HepG2 (cell line): Measurements from ENCODE around the gene DIMT1. TPM values are rescaled to one million over a fixed set of nuclear protein-coding genes. Genes with fewer than 3 reads are reported as not detected.

Source experiments
- ATAC-seq: fragments of 200-7000 bp; cut with Tn5 transposase; 3 replicates; pipeline ENCODE4 v1.9.1; 2020; ENCODE audit warnings: mild to moderate bottlenecking, moderate library complexity
- BruUV-seq: library from RNA; stranded (reverse); fragments of 400-500 nt; replicated peaks from 2 replicates; lab custom pipeline; 2021; lab: Mats Ljungman, UMichigan
- CTCF ChIA-PET: fragments of 300-600 bp; formaldehyde crosslinking; extraction: SDS; loops from one replicate; lab custom pipeline; 2021; ENCODE audit warnings: low total read pairs, inconsistent platforms, low intra/inter-chr PET ratio; lab: Yijun Ruan, JAX
- POLR2A ChIA-PET: fragments of 350-600 bp; sonication (Branson Sonifier 250); formaldehyde crosslinking; loops from one replicate; lab custom pipeline; 2020; ENCODE audit warnings: antibody characterized with exemption, inconsistent platforms; lab: Yijun Ruan, JAX
- DNase-seq: peaks from one replicate; pipeline ENCODE4 v3.0.0-alpha.2; 2015; ENCODE audit warnings: low spot score
- FAIRE-seq: peaks from 3 replicates; lab custom pipeline; 2011; peaks lifted over from hg19 to GRCh38; lab: Jason Lieb, UNC
- H2AFZ ChIP-seq: one replicate; pipeline ENCODE4 v1.6.1; 2011; ENCODE audit warnings: low read length, inconsistent platforms
- H3K27ac ChIP-seq: fragments of 300-600 bp; 3 replicates; pipeline ENCODE4 v1.8.0; 2011; ENCODE audit warnings: mixed run types, mild to moderate bottlenecking, mixed read lengths, low read length, inconsistent platforms; ENCODE audit not compliant: insufficient read depth; ENCODE audit errors: extremely low read length
- H3K27me3 ChIP-seq, 2 experiments: fragments of 200-600 bp in 1 of 2; 2 replicates in 1 of 2; 3 replicates in 1 of 2; pipeline versions ENCODE4 v1.6.0 to v1.8.0; 2011; ENCODE audit warnings: low read length in 2 of 2, mild to moderate bottlenecking in 2 of 2, moderate library complexity in 2 of 2, inconsistent platforms in 1 of 2; ENCODE audit not compliant: insufficient read depth in 2 of 2, control insufficient read depth in 1 of 2
- H3K36me3 ChIP-seq, 2 experiments: fragments of 200-600 bp in 1 of 2; replicated peaks in 1 of 2; 2 replicates in 1 of 2; 3 replicates in 1 of 2; pipeline versions ENCODE4 v1.5.1 to v1.8.0; 2011; ENCODE audit warnings: low read length in 2 of 2, inconsistent platforms in 1 of 2; ENCODE audit not compliant: insufficient read depth in 2 of 2, control insufficient read depth in 1 of 2
- H3K4me1 ChIP-seq: 2 replicates; pipeline ENCODE4 v1.5.1; 2012; ENCODE audit warnings: low read length, inconsistent platforms; ENCODE audit not compliant: insufficient read depth
- H3K4me2 ChIP-seq: 2 replicates; pipeline ENCODE4 v1.6.0; 2011; ENCODE audit warnings: low read depth, low read length, inconsistent platforms
- H3K4me3 ChIP-seq, 3 experiments: fragments of 200-600 bp in 1 of 3; sonication (generic), shearing (Covaris generic) in 1 of 3; replicated peaks in 1 of 3; 2 replicates each; pipeline ENCODE4 v1.5.1; 2011 to 2016; ENCODE audit warnings: low read length in 3 of 3, inconsistent platforms in 2 of 3, low read depth in 2 of 3, mild to moderate bottlenecking in 2 of 3, control low read depth in 1 of 3, mixed read lengths in 1 of 3; ENCODE audit not compliant: insufficient read depth in 1 of 3
- H3K79me2 ChIP-seq: one replicate; pipeline ENCODE4 v1.6.1; 2011; ENCODE audit warnings: low read length, inconsistent platforms; ENCODE audit not compliant: insufficient read depth
- H3K9ac ChIP-seq: 2 replicates; pipeline ENCODE4 v1.6.0; 2011; ENCODE audit warnings: mild to moderate bottlenecking, low read depth, low read length, inconsistent platforms; ENCODE audit not compliant: insufficient read depth
- H3K9me3 ChIP-seq: 2 replicates; pipeline ENCODE4 v1.5.1; 2012; ENCODE audit warnings: mild to moderate bottlenecking, low read length
- H4K20me1 ChIP-seq: 2 replicates; pipeline ENCODE4 v1.6.0; 2011; ENCODE audit warnings: inconsistent platforms, mild to moderate bottlenecking, low read length, moderate library complexity; ENCODE audit not compliant: insufficient read depth
- JUND ChIP-seq: sonication (generic); formaldehyde crosslinking; IDR thresholded peaks from 2 replicates; pipeline ENCODE4 v1.8.0; 2022; ENCODE audit warnings: mild to moderate bottlenecking, missing genetic modification reagents
- ZNF468 ChIP-seq: sonication (generic); formaldehyde crosslinking; IDR thresholded peaks from 2 replicates; pipeline ENCODE4 v1.8.0; 2022; ENCODE audit warnings: mild to moderate bottlenecking, moderate library complexity, missing genetic modification reagents
- WGBS: methylation state at CpG from one replicate; pipeline ENCODE4 v1.1.6; 2017; ENCODE audit warnings: low lambda C conversion rate; 5-methylcytosine and 5-hydroxymethylcytosine counted together
- in situ Hi-C: cut with HindIII; loops from 2 replicates; pipeline ENCODE4 v1.10.0; 2017; ENCODE audit warnings: low pct_unique_long_range_greater_than_20kb; ENCODE audit not compliant: extremely low pct_ligation_motif_present
- intact Hi-C: fragments of 100-400 bp; cut with micrococcal nuclease; formaldehyde crosslinking; loops from one replicate; pipeline ENCODE4 v1.10.0; 2022; ENCODE audit not compliant: unreplicated experiment
- polyA plus RNA-seq, 8 experiments: library from polyadenylated mRNA; depleted of rRNA in 3 of 8; stranded (reverse) in 7 of 8; unstranded in 1 of 8; fragments of >200 nt; fragmentation: Illumina TruSeq in 4 of 8; extraction: Trizol in 4 of 8; gene quantifications; 2 replicates each; pipeline versions ENCODE4 v1.2.1 to v1.2.3, GENCODE V29; 2011 to 2016; ENCODE audit warnings: low read depth in 4 of 8, missing spikeins in 1 of 8, mixed read lengths in 1 of 8; ENCODE audit not compliant: insufficient read depth in 1 of 8
- total RNA-seq, 5 experiments: library from RNA; depleted of rRNA; stranded (reverse); fragments of >200 nt; fragmentation: Illumina TruSeq; extraction: Trizol; gene quantifications; 2 replicates each; pipeline ENCODE4 v1.2.3, GENCODE V29; 2016; ENCODE audit warnings: low read depth in 1 of 5
- TF ChIP-seq, protein P1 (sequence below): sonication (generic); formaldehyde crosslinking; IDR thresholded peaks from 2 replicates; pipeline ENCODE4 v1.5.1; 2020; ENCODE audit warnings: missing genetic modification reagents, mild to moderate bottlenecking, borderline replicate concordance
- TF ChIP-seq, protein P2 (sequence below): sonication (generic); formaldehyde crosslinking; IDR thresholded peaks from 2 replicates; pipeline ENCODE4 v1.5.1; 2020; ENCODE audit warnings: missing genetic modification reagents, mild to moderate bottlenecking, borderline replicate concordance
- TF ChIP-seq, protein P3 (sequence below): sonication (generic); formaldehyde crosslinking; IDR thresholded peaks from 2 replicates; pipeline ENCODE4 v1.4.0; 2020; ENCODE audit warnings: missing genetic modification reagents

DIMT1 gene
- total and polyA plus RNA-seq, 2 of the 13 experiments (the other 11 are each of a cell fraction or from before 2014, with no cell fraction given): 16.1 to 35.2 TPM

DNA sequence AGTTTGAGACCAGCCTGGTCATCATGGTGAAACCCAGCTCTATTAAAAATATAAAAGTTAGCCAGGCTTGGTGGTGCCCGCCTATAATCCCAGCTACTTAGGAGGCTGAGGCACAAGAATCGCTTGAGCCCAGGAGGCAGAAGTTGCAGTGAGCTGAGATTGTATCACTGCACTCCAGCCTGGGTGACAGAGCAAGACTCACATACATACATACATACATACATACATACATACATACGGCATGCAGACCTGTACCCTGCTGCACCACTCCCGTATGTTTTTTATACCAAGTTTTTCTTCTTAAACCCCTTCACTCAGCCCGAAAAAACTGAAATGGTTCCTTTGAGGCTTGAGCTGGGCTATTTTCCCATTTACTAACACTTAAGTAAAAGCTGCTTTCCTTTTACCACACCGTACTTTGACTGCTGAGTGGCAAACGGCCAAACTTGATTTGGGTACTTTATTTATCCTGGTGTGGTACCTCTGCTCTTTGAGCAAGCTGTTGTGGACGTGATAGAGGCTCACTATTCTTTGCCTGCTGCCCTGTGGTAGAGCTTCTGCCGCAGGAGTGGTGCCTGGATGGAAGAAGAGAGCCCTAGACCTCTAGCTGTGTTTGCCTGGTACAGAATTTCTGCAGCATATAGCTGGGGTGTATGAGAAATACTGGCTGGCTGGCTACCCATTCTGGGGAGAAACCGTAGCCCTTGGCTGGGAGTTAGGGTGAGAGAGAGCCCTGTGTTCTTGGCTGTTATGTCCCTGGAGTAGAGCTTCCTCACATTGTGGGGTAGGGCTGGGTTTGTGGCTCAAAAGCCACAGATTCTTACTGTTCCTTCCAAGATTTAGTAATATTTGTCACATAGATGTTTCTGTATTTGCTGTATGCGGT, 28.3 kb upstream of the DIMT1 start:
- H3K27ac ChIP-seq: no peak overlapping the region
- in situ Hi-C loops: no loop called here
- no peak for ATAC-seq

More for the DNA sequence above, 28.3 kb upstream of the DIMT1 start:
- Histone ChIP-seq H3K4me1 (no peaks in the 10 kb centered on the region), H3K4me2 (no peak overlapping the region), H3K79me2 (peaks cover 57% of the 10 kb centered on the region), H4K20me1 (no peaks in the 10 kb centered on the region), H3K9ac (no peak overlapping the region), H3K9me3 (no peaks in the 10 kb centered on the region), H3K4me3 (no peak overlapping the region), H3K27me3 (no peaks in the 10 kb centered on the region), H2AFZ (no peak overlapping the region), H3K36me3 (no peaks in the 10 kb centered on the region; a peak in 1 of 5 replicates)
- CTCF ChIA-PET: no interaction called here
- WGBS: 92% methylated on average over 9 of the region's 11 CpGs
- DNase-seq (no peak), FAIRE-seq (no peak)
- no TSS peak for BruUV-seq
- intact Hi-C loops: no loop called here
- POLR2A ChIA-PET: interaction anchor here (0.7 to 1.7 kb wide), 2 partner anchors 20 to 28 kb away, joined by 3 to 9 read pairs; partner anchors contain the start of gene DIMT1
- TF ChIP-seq ZNF468 (CRISPR knock-in tag) (no peak), JUND (no peak)
- TF ChIP-seq, protein P1, sequence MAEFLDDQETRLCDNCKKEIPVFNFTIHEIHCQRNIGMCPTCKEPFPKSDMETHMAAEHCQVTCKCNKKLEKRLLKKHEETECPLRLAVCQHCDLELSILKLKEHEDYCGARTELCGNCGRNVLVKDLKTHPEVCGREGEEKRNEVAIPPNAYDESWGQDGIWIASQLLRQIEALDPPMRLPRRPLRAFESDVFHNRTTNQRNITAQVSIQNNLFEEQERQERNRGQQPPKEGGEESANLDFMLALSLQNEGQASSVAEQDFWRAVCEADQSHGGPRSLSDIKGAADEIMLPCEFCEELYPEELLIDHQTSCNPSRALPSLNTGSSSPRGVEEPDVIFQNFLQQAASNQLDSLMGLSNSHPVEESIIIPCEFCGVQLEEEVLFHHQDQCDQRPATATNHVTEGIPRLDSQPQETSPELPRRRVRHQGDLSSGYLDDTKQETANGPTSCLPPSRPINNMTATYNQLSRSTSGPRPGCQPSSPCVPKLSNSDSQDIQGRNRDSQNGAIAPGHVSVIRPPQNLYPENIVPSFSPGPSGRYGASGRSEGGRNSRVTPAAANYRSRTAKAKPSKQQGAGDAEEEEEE (CRISPR knock-in tag): no peak
- TF ChIP-seq, protein P2, sequence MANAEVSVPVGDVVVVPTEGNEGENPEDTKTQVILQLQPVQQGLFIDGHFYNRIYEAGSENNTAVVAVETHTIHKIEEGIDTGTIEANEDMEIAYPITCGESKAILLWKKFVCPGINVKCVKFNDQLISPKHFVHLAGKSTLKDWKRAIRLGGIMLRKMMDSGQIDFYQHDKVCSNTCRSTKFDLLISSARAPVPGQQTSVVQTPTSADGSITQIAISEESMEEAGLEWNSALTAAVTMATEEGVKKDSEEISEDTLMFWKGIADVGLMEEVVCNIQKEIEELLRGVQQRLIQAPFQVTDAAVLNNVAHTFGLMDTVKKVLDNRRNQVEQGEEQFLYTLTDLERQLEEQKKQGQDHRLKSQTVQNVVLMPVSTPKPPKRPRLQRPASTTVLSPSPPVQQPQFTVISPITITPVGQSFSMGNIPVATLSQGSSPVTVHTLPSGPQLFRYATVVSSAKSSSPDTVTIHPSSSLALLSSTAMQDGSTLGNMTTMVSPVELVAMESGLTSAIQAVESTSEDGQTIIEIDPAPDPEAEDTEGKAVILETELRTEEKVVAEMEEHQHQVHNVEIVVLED (CRISPR knock-in tag): no peak
- TF ChIP-seq, protein P3, sequence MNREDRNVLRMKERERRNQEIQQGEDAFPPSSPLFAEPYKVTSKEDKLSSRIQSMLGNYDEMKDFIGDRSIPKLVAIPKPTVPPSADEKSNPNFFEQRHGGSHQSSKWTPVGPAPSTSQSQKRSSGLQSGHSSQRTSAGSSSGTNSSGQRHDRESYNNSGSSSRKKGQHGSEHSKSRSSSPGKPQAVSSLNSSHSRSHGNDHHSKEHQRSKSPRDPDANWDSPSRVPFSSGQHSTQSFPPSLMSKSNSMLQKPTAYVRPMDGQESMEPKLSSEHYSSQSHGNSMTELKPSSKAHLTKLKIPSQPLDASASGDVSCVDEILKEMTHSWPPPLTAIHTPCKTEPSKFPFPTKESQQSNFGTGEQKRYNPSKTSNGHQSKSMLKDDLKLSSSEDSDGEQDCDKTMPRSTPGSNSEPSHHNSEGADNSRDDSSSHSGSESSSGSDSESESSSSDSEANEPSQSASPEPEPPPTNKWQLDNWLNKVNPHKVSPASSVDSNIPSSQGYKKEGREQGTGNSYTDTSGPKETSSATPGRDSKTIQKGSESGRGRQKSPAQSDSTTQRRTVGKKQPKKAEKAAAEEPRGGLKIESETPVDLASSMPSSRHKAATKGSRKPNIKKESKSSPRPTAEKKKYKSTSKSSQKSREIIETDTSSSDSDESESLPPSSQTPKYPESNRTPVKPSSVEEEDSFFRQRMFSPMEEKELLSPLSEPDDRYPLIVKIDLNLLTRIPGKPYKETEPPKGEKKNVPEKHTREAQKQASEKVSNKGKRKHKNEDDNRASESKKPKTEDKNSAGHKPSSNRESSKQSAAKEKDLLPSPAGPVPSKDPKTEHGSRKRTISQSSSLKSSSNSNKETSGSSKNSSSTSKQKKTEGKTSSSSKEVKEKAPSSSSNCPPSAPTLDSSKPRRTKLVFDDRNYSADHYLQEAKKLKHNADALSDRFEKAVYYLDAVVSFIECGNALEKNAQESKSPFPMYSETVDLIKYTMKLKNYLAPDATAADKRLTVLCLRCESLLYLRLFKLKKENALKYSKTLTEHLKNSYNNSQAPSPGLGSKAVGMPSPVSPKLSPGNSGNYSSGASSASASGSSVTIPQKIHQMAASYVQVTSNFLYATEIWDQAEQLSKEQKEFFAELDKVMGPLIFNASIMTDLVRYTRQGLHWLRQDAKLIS (CRISPR knock-in tag): no peak
